ENCODE results near the gene TRPM3. TPM values are rescaled to one million over a fixed set of nuclear protein-coding genes. Genes with fewer than 3 reads are reported as not detected.

The TRPM3 gene
- total RNA-seq, 1 experiment from 2014 or later = 5.4 TPM

- no peak for TF ChIP-seq ZBTB21 (CRISPR knock-in tag; IDR thresholded peaks at IDR 0.05; ENCODE audit: borderline replicate concordance)
- no peak for TF ChIP-seq CREB1 (CRISPR knock-in tag; IDR thresholded peaks at IDR 0.05)
- TF ChIP-seq GTF2I (CRISPR knock-in tag; conservative IDR thresholded peaks at IDR 0.05) = no peak
- no peak for TF ChIP-seq ATF1 (CRISPR knock-in tag; IDR thresholded peaks at IDR 0.05)
Observed at GRCh38 chr9:71147368-71147767, 25.9 kb upstream of the TRPM3 start (continued).

GRCh38 chr9:71146511-71146910 is 25.1 kb upstream of the TRPM3 start:
- Mint-ChIP-seq H3K27ac (no peak overlapping the region), H3K4me1 (no peaks in the 10 kb centered on the region; the same call in 1 of the 2 replicates), H3K9me3 (peaks cover 13% of the 10 kb centered on the region), H3K4me3 (no peak overlapping the region), H3K27me3 (ENCODE audit: low read depth) (no peaks in the 10 kb centered on the region), H3K36me3 (peaks cover 7% of the 10 kb centered on the region)
- POLR2A ChIA-PET = no interaction called here
- CTCF ChIA-PET = no interaction called here
- no peak for TF ChIP-seq NFATC4 (CRISPR knock-in tag; IDR thresholded peaks at IDR 0.05)
- TF ChIP-seq ZBTB43 (CRISPR knock-in tag; IDR thresholded peaks at IDR 0.05) = no peak
- no peak for TF ChIP-seq NR1H2 (CRISPR knock-in tag; IDR thresholded peaks at IDR 0.05)
- TF ChIP-seq HMGA2 (CRISPR knock-in tag; IDR thresholded peaks at IDR 0.05) = no peak
- TF ChIP-seq, protein P1, sequence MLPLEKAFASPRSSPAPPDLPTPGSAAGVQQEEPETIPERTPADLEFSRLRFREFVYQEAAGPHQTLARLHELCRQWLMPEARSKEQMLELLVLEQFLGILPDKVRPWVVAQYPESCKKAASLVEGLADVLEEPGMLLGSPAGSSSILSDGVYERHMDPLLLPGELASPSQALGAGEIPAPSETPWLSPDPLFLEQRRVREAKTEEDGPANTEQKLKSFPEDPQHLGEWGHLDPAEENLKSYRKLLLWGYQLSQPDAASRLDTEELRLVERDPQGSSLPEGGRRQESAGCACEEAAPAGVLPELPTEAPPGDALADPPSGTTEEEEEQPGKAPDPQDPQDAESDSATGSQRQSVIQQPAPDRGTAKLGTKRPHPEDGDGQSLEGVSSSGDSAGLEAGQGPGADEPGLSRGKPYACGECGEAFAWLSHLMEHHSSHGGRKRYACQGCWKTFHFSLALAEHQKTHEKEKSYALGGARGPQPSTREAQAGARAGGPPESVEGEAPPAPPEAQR (CRISPR knock-in tag; IDR thresholded peaks at IDR 0.05) = no peak
- TF ChIP-seq, protein P2, sequence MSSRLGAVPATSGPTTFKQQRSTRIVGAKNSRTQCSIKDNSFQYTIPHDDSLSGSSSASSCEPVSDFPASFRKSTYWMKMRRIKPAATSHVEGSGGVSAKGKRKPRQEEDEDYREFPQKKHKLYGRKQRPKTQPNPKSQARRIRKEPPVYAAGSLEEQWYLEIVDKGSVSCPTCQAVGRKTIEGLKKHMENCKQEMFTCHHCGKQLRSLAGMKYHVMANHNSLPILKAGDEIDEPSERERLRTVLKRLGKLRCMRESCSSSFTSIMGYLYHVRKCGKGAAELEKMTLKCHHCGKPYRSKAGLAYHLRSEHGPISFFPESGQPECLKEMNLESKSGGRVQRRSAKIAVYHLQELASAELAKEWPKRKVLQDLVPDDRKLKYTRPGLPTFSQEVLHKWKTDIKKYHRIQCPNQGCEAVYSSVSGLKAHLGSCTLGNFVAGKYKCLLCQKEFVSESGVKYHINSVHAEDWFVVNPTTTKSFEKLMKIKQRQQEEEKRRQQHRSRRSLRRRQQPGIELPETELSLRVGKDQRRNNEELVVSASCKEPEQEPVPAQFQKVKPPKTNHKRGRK (CRISPR knock-in tag; IDR thresholded peaks at IDR 0.05; ENCODE audit: borderline replicate concordance) = no peak
- TF ChIP-seq ZNF317 (CRISPR knock-in tag; IDR thresholded peaks at IDR 0.05; ENCODE audit: borderline replicate concordance, low read depth) = no peak
- DNase-seq (ENCODE audit: low spot score) = no peak
- no peak for ATAC-seq

DNA sequence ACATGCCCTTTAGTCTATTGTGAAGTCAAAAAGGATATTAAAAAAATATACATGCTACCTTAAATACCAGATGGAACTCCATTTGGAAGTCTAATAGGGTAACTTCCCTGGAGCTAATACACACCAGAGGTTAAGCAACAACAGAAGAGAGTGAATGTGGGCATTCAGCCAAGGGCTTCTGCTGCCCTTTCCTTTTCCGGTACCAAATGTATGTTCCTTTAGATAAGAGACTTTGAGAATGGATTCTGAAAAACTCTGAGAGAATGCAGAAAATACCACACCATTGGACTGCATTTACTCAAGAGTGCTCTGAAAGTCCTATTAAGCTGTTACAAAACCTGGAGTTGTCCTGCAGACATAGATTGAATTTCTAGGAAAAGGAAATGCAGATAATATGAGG is 23.8 kb upstream of the TRPM3 start:
- H3K4me3 Mint-ChIP-seq = no peak overlapping the region
- no peak for TF ChIP-seq AFF4 (CRISPR knock-in tag; IDR thresholded peaks at IDR 0.05; ENCODE audit: borderline replicate concordance)
- CTCF ChIA-PET = no interaction called here
- POLR2A ChIA-PET = no interaction called here
- peaks cover 13% of the 10 kb centered on the region for H3K9me3 Mint-ChIP-seq
- DNase-seq (ENCODE audit: low spot score) = no peak
- no peaks in the 10 kb centered on the region for H3K27me3 Mint-ChIP-seq (ENCODE audit: low read depth)
- ATAC-seq = no peak
- H3K27ac Mint-ChIP-seq = no peak overlapping the region
- no peaks in the 10 kb centered on the region; the same call in 1 of the 2 replicates for H3K4me1 Mint-ChIP-seq
- H3K36me3 Mint-ChIP-seq = peaks cover 7% of the 10 kb centered on the region

GRCh38 chr9:71144495-71144894 is 23.1 kb upstream of the TRPM3 start:
- TF ChIP-seq, protein P3, sequence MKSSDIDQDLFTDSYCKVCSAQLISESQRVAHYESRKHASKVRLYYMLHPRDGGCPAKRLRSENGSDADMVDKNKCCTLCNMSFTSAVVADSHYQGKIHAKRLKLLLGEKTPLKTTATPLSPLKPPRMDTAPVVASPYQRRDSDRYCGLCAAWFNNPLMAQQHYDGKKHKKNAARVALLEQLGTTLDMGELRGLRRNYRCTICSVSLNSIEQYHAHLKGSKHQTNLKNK (CRISPR knock-in tag; IDR thresholded peaks at IDR 0.05) = no peak
- no peak for TF ChIP-seq JUN (CRISPR knock-in tag; IDR thresholded peaks at IDR 0.05)
- ATAC-seq (no peak), DNase-seq (ENCODE audit: low spot score) (no peak)
- CTCF ChIA-PET = no interaction called here
- POLR2A ChIA-PET = no interaction called here
- Mint-ChIP-seq H3K36me3 (peaks cover 7% of the 10 kb centered on the region), H3K27ac (no peak overlapping the region), H3K4me1 (no peaks in the 10 kb centered on the region; the same call in 1 of the 2 replicates), H3K9me3 (peaks cover 13% of the 10 kb centered on the region), H3K27me3 (ENCODE audit: low read depth) (no peaks in the 10 kb centered on the region), H3K4me3 (no peak overlapping the region)

Data from WTC11 (cell line).